GM18505 (cell line): ENCODE data around the gene ADORA1.

Source experiments
- ATAC-seq: cut with Tn5 transposase; IDR thresholded peaks from one replicate; pipeline ENCODE4 v1.9.1; 2021; ENCODE audit not compliant: unreplicated experiment
- POLR2A ChIP-seq: IDR thresholded peaks from 4 replicates; pipeline ENCODE4 v1.6.1; 2011; ENCODE audit warnings: borderline replicate concordance; ENCODE audit not compliant: insufficient read depth, insufficient read length; ENCODE audit errors: extremely low read depth

Gene ADORA1

GRCh38 chr1:203086992-203087763 is 40.3 kb upstream of the ADORA1 start:
- ATAC-seq: no peak

GRCh38 chr1:203088441-203088840 is 39.1 kb upstream of the ADORA1 start:
- ATAC-seq: no peak
- TF ChIP-seq POLR2A: no peak

More at GRCh38 chr1:203086992-203087763, 40.3 kb upstream of the ADORA1 start:
- TF ChIP-seq POLR2A: no peak

- no peak for ATAC-seq
- no peak for TF ChIP-seq POLR2A
These were observed 38.4 kb upstream of the ADORA1 start for GRCh38 chr1:203089001-203089650.

- ATAC-seq: no peak
- TF ChIP-seq POLR2A: no peak
These were observed 37.9 kb upstream of the ADORA1 start for GRCh38 chr1:203089651-203090045.

DNA sequence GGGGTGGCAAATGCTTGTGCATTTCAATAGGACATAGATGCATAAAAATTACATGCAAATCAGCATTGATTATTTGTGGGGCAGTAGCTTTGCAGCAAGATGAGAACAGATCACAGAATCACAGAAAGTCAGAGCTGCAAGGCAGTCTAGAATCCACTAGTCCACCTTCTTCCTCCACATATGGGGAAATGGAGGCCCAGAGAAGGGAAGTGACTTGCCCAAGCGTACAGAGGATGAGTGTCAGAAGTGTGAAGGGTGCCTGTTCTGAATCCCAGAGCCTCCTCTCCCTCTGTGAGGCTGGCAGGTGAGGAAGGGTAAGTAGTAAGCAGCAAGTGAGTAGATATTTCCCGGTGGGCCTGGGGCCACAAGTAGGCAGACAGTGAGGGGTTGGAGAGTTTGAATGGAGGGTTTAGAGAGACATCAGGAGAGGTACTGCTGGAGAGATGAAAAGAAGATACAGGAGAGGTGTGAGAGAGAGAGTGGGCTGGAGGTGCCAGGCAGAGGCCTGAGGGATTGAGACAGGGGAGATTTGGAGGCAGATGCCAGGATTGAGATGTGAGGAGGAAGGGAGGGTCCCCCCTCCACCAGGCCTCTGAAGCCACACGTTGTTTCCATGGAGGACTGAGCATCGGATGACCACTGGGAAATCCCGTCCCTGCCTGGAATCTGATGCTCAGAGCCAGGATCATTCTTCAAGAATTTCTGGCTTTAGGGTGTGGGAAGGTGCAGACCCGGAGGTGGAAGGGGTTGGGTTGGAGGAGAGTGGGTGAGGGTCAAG is 36.9 kb upstream of the ADORA1 start:
- ATAC-seq: no peak
- no peak for TF ChIP-seq POLR2A

DNA sequence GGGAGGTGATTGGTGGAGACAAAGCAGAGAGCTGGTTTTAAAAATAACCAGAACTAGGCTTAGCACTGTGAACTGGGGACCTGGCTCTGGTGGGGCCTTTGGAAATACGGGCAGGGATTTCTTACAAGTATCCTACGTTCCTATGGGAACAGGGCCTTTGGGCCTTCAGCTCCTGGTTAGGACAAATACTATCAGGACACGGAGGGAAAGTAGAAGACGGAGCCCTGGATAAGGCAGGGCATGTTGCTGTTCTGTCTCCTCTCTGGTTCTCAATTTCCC is 36.4 kb upstream of the ADORA1 start:
- no peak for TF ChIP-seq POLR2A
- no peak for ATAC-seq

GRCh38 chr1:203091761-203092330 is 35.7 kb upstream of the ADORA1 start:
- ATAC-seq: no peak
- TF ChIP-seq POLR2A: no peak

DNA sequence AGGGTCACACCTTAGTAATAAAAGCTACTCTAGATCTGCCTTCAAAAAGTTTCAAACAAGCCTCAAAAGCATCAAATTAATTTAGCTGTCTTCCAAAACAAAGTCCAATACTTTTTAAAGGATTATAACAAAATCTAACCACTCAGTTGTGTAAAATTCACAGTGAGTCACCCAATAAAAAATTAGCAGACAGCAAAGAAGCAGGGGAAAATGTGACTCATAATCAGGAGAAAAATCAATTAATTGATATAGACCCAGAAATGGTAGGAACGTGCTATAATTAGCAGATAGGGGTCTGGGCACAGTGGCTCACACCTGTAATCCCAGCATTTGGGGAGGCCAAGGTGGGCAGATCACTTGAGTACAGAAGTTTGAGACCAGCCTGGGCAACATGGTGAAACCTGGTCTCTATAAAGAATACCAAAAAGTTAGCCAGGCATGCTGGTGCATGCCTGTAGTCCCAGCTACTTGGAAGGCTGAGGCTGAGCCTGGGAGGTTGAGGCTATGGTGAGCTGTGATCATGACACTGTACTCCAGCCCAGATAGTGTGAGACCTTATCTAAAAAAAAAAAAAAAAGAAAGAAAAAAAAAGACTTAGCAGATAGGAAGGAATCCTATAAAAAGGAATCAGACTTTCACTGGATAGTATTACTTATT is 33.6 kb upstream of the ADORA1 start:
- no peak for TF ChIP-seq POLR2A
- ATAC-seq: no peak

GRCh38 chr1:203095061-203095690 is 32.4 kb upstream of the ADORA1 start:
- TF ChIP-seq POLR2A: no peak
- no peak for ATAC-seq

GRCh38 chr1:203096566-203096965 is 31.0 kb upstream of the ADORA1 start:
- no peak for ATAC-seq
- no peak for TF ChIP-seq POLR2A

DNA sequence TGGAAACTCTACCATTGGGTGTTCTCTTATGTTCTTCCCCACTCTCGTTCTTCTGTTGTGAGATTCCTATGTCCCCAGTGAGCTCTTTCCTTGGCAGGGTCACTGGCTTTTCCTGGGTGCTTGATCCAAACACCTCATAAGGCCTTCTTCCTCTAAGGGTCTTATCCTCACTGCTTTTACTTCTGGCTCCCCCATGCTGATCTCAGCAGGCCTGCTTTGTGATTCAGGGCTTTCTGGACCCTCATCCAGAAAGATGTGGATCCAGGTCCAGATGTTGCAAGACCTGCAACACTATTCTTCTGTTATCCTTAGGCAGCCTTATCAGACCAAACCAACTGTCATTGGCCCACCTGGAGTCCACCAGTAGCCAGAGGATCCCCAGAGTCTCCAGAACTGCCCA is 30.5 kb upstream of the ADORA1 start:
- no peak for TF ChIP-seq POLR2A
- no peak for ATAC-seq

DNA sequence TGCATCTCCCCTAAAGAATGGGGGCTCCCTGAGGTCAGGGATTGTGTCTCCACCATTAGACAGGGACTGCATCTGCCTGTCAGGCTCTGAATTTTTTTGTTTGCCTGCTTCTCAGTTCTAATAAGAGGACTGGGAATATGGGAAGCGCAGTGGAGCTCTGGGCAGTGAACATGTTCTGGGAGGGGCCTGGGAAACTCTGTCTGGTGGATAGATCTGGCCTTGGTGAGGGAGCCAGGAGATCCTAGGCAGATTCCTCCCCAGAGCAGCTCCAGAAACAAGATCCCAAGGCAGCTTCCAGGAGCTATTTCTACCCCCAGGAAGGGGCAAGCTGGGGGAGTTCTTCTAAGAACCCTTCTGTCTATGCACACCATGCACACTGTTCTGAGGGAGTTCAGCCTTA is 29.1 kb upstream of the ADORA1 start:
- ATAC-seq: no peak
- no peak for TF ChIP-seq POLR2A
